Fibroblast of skin of abdomen (primary cell): ENCODE results near the gene MOGAT1.
"Not testable (repeated sequence)": the region's sequence is repeated elsewhere in the genome, so short reads cannot be mapped to it uniquely, and the experiment has no call there.

Experiments
- DNase-seq: peaks from one replicate; pipeline ENCODE4 v3.0.0-alpha.2; 2013

MOGAT1 gene

DNA sequence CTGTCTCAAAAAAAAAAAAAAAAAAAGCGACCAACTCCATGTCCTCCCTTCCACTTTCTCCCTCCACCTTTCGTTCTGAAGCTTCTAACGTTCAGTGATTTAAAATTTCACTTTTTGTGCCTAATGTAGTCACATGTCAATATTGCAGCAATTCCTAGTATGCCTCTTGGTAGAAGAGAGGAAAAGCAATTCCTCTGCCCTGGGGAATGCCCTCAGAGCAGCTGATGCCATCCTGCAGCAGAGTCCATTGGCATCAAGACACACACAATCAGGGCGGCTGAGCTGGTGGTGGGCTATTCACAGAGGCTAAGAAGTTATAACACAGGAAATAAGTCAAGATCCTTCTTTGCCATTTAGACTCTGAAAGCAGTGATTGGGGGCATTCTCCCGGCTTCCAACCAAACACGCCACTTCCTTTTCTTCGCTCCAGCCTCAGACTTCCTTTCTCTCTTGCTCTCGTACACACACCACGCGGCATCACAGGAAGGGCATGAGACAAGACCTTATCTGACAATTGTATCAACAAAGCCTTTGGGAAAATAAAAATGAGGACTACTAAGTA, 71.9 kb downstream of the MOGAT1 start:
- no peak for DNase-seq

DNA sequence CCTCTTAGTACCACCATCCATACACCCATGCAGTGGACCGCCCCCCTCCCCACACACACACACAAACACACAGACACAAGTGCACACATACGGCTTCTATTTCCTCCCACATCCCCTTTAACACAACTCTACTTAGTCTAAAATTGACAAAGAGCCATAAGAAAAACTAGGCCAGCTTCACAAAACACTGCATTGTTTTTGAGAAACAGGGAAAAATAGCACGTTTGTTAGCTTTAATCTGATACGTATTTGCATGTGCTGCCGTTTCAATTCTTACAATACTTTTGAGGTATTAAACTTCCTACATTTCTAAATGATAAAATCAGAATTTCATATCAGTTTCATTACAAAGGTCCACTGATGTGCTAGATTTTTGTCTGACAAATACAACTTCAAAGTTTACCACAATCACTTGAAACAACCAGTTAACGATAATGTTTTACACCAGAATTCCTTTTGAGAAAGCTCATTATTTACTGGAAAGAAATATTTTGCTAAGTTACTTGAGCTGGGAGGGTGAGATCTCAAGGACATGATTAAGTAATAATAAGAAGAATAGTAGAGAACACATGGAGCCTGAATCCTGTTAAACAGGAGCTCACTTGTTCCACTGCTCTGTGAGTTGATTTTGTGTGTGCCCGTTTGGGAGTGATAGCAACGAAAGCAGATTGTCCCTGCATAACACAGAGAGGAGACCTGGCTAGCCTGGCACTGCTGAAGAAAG, 74.5 kb downstream of the MOGAT1 start:
- no peak for DNase-seq

DNA sequence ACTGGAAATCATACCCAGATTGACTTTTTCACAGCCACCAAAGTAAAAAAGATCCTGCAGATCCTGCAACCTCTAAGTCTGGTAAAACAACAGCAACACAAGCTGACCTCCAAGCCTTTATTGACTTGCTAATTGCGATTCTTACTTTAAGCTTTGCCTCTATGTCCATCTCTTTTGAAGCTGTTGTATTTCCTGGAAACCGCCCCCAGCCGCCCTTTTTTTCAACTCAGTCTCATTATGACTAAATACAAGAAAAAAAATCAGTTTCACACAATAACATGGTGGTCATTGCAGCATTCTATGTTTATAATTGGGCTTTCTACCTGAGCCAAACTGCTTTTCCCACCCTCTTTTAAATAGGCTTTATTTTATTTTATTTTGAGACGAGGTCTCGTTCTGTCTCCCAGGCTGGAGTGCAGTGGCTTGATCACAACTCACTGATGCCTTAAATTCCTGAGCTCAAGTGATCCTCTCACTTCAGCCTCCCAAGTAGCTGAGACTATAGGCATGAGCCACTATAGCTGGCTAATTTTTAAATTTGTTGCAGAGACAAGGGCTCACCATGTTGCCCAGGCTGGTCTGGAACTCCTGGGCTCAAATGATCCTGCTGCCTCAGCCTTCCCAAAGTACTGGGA, 76.2 kb downstream of the MOGAT1 start:
- DNase-seq, result no peak

DNA sequence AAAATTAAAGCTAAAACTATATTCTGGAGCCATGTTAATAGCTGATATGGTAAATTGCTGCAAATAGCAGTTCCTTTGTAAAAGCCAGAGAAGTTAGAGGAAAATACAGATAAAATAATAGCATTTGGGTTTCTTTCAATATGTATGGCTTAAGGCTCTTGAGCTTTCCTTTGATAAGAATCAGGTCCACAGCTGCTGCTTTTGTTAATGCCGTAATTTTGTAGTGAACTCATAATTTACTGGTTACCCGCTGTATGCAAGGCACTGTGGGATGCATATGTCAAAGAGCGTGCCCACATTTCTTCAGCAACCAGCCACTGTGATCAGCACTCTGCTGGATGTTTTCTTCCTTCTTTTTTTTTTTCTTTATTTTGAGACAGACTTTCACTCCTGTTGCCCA, 79.1 kb downstream of the MOGAT1 start:
- no peak for DNase-seq

DNA sequence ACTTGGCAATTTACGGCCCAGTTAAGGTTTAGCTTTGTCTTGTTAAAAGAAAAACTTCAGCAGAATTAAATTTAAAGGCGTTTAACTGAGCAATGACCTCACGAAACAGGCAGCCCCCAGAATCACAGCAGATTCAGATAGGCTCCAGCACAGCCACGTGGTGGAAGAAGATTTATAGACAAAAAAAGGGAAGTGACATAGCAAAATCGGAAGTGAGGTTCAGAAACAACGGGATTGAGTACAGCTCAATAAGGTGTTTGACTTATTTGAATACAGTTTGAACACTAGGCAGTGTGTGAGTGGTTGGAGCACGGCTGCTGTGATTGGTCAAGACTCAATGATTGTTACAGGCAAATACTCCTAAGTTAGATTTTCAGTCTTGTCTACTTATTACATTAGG, 79.8 kb downstream of the MOGAT1 start:
- no peak for DNase-seq

DNA sequence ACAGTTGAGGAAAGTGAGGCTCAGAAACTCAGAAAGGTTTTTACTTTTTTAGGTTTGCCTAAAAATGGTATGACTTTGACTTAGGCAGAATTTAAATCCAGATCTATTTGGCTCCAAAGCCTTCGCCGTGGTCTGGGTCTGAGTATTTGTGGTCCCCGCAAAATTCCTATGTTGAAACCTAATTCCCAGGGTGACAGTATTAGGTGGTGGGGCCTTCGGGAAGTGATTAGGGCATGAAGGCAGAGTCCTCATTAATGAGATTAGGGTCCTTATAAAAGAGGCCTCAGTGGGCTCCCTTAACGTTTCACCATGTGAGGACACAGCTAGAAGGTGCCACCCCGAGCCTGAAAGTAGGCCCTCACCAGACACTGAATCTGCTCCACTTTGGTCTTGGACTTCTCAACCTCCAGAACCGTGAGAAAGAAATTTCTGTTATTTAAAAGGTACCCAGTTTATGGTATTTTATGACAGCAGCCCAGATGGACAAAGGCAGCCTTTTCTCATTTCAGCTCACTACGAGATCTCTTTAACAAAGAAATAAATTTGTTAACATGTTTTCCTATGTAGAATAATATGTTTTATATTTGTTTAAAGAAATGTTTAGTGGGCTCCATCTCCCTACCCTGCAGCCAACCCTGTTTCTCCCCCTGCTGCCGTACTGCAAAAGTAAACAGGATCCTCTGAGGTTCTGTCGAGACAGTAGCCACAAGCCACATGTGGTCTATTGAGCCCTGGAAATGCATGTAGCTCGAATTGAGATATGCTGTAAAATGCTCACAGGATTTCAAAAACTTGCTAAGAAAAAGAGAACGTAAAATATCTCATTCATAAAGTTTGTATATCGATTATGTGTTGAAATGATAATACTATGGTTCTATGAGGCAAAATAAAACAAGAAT, 80.6 kb downstream of the MOGAT1 start:
- DNase-seq, result no peak

DNA sequence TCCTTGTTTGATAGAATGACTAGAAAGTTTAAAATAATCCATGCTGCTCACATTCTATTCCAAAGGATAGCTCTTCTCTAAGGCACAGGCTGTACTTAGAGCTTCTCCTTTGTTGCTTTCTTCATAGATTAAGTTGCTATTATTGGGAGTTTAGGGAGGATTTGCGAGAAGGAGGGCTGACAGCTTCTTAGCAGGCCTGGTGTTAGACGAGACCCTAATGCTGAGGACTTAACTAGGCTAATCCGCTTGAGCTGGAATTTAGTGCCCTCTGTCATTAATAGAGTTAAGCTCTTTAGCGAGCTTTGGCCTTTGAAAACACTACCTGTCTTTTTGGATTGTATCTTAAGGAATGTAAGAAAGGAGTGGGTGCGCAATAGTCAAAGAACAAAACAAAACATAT, 81.3 kb downstream of the MOGAT1 start:
- no peak for DNase-seq

DNA sequence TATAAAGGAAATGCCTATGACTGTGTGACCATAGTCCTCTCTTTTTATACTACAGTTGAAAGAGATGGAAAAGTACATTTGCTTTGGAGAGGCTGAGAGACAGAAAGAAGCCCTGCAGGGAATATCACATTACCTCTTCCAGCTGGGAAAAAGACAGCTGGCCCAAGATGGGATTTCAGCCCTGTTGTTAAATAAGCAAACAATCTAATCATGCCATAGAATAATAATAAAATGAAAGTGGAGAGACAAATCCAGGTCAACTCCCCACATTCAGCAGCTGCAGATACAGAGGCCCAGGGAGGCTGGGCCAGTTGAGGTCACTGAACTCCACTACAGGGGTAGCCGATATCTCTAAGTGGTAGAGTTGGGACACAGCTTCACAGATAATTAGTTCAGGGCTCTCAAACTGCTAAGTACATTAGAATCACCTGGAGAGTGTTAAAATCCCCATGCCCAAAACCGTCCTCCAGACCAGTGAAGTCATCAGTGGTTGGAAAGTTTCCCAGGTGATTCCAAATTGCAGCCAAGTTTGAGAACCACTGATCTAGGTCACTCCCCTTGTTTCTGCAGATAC, 81.9 kb downstream of the MOGAT1 start:
- DNase-seq, result peak; percentile 48

DNA sequence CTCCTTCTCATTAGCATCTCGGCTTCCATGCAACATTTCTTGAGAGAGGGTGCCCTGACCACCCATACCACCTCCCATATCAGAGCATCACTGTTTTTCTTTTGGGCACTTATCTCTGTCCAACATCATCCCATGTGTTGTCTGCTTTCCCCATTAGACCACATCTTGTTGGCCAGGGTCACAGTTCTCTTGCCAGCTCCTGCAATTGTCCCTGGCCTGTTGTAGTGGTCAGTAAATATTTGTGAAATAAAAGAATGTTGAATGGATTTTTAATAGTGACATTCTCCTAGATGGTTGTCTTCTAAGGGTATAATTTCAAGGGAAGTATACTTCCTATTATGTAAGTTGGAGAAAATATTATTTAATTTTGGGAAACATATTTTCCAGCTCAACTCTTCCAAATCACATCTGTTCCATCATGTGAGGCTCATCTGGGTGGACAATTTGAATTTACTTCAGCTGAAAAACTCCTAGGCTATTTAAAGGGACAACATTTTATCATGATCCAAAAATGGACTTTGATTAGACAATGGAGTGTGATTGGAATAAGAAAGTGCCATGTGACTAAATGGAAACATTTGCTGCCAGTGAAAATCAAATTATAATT, 83.0 kb downstream of the MOGAT1 start:
- no peak for DNase-seq

DNA sequence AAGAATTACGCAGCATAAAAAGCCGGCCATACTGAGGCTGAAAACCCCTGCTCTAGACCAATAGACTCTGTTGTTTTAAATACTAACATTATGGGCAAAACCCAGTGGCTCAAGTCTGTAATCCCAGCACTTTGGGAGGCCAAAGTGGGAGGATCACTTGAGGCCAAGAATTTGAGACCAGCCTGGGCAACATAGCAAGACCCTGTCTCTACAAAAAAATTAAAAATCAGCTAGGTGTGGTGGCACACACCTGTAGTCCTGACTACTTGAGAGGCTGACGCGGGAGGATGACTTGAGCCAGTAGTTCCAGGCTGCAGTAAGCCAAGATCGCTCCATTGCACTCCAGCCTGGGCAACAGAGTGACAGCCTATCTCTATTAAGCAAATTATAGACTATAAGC, 84.1 kb downstream of the MOGAT1 start:
- not testable (repeated sequence) for DNase-seq

DNA sequence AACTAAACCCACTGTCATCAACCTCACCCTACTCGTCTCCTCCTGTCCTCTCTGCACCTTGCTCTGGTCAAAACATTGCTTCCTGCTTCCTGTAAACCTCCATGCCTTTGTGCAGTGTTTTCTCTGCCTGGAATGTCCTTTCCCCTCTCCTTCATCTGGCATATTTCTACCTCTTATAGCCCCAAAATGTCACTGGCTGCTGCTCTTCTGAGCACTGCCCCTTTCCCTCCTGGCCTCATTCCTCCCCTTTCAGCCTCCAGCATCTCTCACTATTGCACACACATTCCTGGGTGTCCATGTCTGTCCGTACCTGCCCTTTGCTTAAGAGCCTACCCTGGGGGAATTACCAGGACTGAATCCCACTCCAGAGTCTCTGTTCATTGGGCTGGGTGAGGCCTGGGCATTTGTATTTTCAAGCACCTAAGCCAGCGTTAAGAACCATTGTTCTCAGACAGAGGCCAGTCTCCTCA, 84.9 kb downstream of the MOGAT1 start:
- no peak for DNase-seq

DNA sequence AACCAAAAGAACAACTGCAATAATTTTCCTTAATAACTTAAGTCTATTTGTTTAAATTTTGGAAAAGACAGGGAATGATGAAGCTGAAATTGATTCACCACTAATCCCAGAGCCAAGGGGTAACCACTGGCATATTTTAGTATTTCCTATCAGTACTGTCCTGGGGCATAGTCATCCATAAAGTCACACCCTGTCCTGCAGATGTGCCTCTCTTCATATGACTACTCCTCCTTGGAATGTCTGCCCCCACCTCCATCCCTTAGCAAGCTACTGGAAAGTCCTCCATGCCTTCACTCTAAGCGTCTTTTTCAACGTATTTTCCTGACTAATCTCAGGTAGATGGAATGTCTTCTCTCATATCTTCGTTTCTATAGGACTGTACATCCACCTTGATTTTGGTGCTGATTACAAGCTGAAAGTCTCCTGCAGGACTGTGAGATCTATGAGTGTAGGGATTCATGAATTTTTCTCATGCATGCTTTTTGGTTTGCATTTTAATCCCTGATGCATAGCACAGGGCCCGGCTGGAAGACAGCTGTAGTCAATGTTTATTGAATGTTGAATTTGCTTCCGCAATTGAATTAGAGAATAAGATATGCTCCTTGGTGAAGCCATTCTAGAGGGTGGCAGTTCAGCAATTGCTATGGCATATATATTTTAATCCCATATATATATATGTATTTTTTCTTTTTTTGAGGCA, 85.6 kb downstream of the MOGAT1 start:
- peak; percentile 83 for DNase-seq
